CD14-positive monocyte (primary cell): ENCODE measurements around the gene UBE3A. TPM values are rescaled to one million over a fixed set of nuclear protein-coding genes. Genes with fewer than 3 reads are reported as not detected.

Source experiments
- DNase-seq, 3 donors: peaks; one replicate each; pipeline ENCODE4 v3.0.0-alpha.2; 2011 to 2022
- H2AFZ ChIP-seq: 2 replicates; pipeline ENCODE4 v1.6.0; 2012; ENCODE audit warnings: mild to moderate bottlenecking, low read depth, low read length, inconsistent platforms; ENCODE audit not compliant: insufficient read depth, poor library complexity, severe bottlenecking
- H3K27ac ChIP-seq, 2 donors: 1 replicate in 1 of 2; 2 replicates in 1 of 2; pipeline ENCODE4 v1.5.1; 2012 to 2013; ENCODE audit warnings: low read length in 2 of 2, control low read depth in 1 of 2, inconsistent platforms in 1 of 2, low read depth in 1 of 2, mild to moderate bottlenecking in 1 of 2
- H3K27me3 ChIP-seq, 2 donors: one replicate each; pipeline versions ENCODE4 v1.6.0 to v1.6.1; 2011 to 2013; ENCODE audit warnings: low read length in 2 of 2; ENCODE audit not compliant: control insufficient read depth in 2 of 2, insufficient read depth in 2 of 2
- H3K36me3 ChIP-seq, 2 donors: replicated peaks in 1 of 2; 1 replicate in 1 of 2; 2 replicates in 1 of 2; pipeline versions ENCODE4 v1.5.1 to v1.6.1; 2012 to 2013; ENCODE audit warnings: low read length in 2 of 2, control low read depth in 1 of 2, inconsistent platforms in 1 of 2, mild to moderate bottlenecking in 1 of 2; ENCODE audit not compliant: insufficient read depth in 2 of 2, control insufficient read depth in 1 of 2
- H3K4me1 ChIP-seq, 2 donors: 1 replicate in 1 of 2; 2 replicates in 1 of 2; pipeline versions ENCODE4 v1.5.1 to v1.6.1; 2012 to 2013; ENCODE audit warnings: low read length in 2 of 2, control low read depth in 1 of 2, inconsistent platforms in 1 of 2, mild to moderate bottlenecking in 1 of 2, moderate library complexity in 1 of 2; ENCODE audit not compliant: insufficient read depth in 2 of 2, control insufficient read depth in 1 of 2
- H3K4me2 ChIP-seq: replicated peaks from 2 replicates; pipeline ENCODE3; 2012; ENCODE audit warnings: low read length, moderate library complexity, mild to moderate bottlenecking; ENCODE audit not compliant: poor library complexity, severe bottlenecking; ENCODE audit errors: extremely low read depth
- H3K4me3 ChIP-seq, 3 experiments: fragments of 200-600 bp in 1 of 3; sonication (generic) in 1 of 3; replicated peaks in 1 of 3; 1 replicate in 2 of 3; 2 replicates in 1 of 3; pipeline ENCODE4 v1.5.1; 2011 to 2013; ENCODE audit warnings: low read length in 3 of 3, mild to moderate bottlenecking in 3 of 3, control low read depth in 2 of 3, low read depth in 2 of 3, inconsistent platforms in 1 of 3, moderate library complexity in 1 of 3
- H3K79me2 ChIP-seq: 2 replicates; pipeline ENCODE4 v1.6.0; 2012; ENCODE audit warnings: mild to moderate bottlenecking, control low read depth, inconsistent platforms, low read length, moderate library complexity; ENCODE audit not compliant: insufficient read depth
- H3K9ac ChIP-seq: 2 replicates; pipeline ENCODE4 v1.6.0; 2017; ENCODE audit warnings: low read length, mild to moderate bottlenecking; ENCODE audit not compliant: insufficient read depth, poor library complexity, severe bottlenecking
- H3K9me3 ChIP-seq, 2 donors: replicated peaks in 1 of 2; 1 replicate in 1 of 2; 2 replicates in 1 of 2; pipeline versions ENCODE4 v1.5.1 to v1.6.1; 2012 to 2013; ENCODE audit warnings: low read length in 2 of 2, control low read depth in 1 of 2; ENCODE audit not compliant: control insufficient read depth in 1 of 2, insufficient read depth in 1 of 2
- H4K20me1 ChIP-seq: 2 replicates; pipeline ENCODE4 v1.6.0; 2012; ENCODE audit warnings: mild to moderate bottlenecking, low read length, control low read depth, moderate library complexity; ENCODE audit not compliant: insufficient read depth
- H3K27ac Mint-ChIP-seq, 7 donors: one replicate each; pipeline ENCODE4 v1.8.0; 2020; ENCODE audit warnings: mild to moderate bottlenecking in 7 of 7, mixed read lengths in 7 of 7, moderate library complexity in 6 of 7, inconsistent platforms in 2 of 7
- H3K27me3 Mint-ChIP-seq, 3 donors: one replicate each; pipeline ENCODE4 v1.8.0; 2021 to 2022; ENCODE audit warnings: low read depth in 3 of 3, mild to moderate bottlenecking in 3 of 3, mixed read lengths in 3 of 3, moderate library complexity in 3 of 3, inconsistent platforms in 1 of 3
- H3K36me3 Mint-ChIP-seq, 2 donors: one replicate each; pipeline ENCODE4 v1.8.0; 2020; ENCODE audit warnings: mixed read lengths in 2 of 2, inconsistent platforms in 1 of 2, mild to moderate bottlenecking in 1 of 2
- H3K4me1 Mint-ChIP-seq: one replicate; pipeline ENCODE4 v1.8.0; 2020; ENCODE audit warnings: mild to moderate bottlenecking, mixed read lengths
- H3K4me3 Mint-ChIP-seq, 2 donors: one replicate each; pipeline ENCODE4 v1.8.0; 2020; ENCODE audit warnings: mild to moderate bottlenecking in 2 of 2, mixed read lengths in 2 of 2, moderate library complexity in 1 of 2
- H3K9me3 Mint-ChIP-seq, 7 donors: one replicate each; pipeline ENCODE4 v1.8.0; 2020 to 2022; ENCODE audit warnings: mixed read lengths in 7 of 7, mild to moderate bottlenecking in 6 of 7, moderate library complexity in 6 of 7, inconsistent platforms in 2 of 7
- WGBS: methylation state at CpG from one replicate; pipeline ENCODE4 v1.1.5; 2013; ENCODE audit warnings: missing lambda C conversion rate; ENCODE audit not compliant: insufficient coverage; 5-methylcytosine and 5-hydroxymethylcytosine counted together
- intact Hi-C, 2 donors: fragments of 100-400 bp; cut with micrococcal nuclease; formaldehyde crosslinking; loops; one replicate each; pipeline versions ENCODE4 v1.15.0 to v1.15.1; 2023
- polyA plus RNA-seq, 3 donors: library from polyadenylated mRNA; depleted of rRNA in 1 of 3; unstranded in 2 of 3; stranded (reverse) in 1 of 3; fragments of 300-500 nt in 2 of 3; fragments of >200 nt in 1 of 3; fragmentation: Illumina TruSeq in 2 of 3; gene quantifications; 1 replicate in 2 of 3; 2 replicates in 1 of 3; pipeline ENCODE4 v1.2.3, GENCODE V29; 2012 to 2021
- TF ChIP-seq, protein P1 (sequence below): fragments of 200-600 bp; IDR thresholded peaks from one replicate; pipeline ENCODE4 v1.8.0; 2022; ENCODE audit warnings: antibody characterized with exemption, mild to moderate bottlenecking

Gene UBE3A
- polyA plus RNA-seq, 3 donors: 13.9 to 73.3 (median 54.5) TPM

DNA sequence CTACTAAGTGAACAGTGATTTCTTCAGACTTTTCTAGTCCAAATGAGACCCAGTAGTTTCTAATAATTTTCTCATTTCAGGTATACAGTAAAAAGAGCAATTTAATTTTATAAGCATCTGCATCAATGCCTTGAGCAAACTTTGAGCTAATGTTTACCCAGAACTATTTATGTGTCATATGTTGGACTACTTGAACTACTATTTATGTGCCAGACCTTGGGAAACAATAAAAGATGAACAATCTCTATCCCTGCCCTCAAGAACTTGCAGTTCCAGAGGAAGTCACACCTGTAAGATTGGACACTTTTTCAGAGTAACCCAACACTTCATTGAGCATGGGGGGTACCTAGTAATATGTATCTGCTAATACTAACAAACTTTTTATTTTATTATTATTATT, 2.3 kb upstream of the UBE3A start:
- H3K27ac Mint-ChIP-seq: no peak overlapping the region
- Histone ChIP-seq H3K79me2 (peaks cover 26% of the 10 kb centered on the region), H2AFZ (no peak overlapping the region), H3K4me1 (peaks cover 18 to 27% of the 10 kb centered on the region in 2 donors), H3K9me3 (no peaks in the 10 kb centered on the region), H3K36me3 (no peaks in the 10 kb centered on the region), H3K9ac (no peak overlapping the region), H4K20me1 (peaks cover 7% of the 10 kb centered on the region), H3K27me3 (no peaks in the 10 kb centered on the region), H3K4me3 (no peak overlapping the region), H3K27ac (no peak overlapping the region), H3K4me2 (no peak overlapping the region)
- no peaks in the 10 kb centered on the region for H3K36me3 Mint-ChIP-seq
- TF ChIP-seq, protein P1, sequence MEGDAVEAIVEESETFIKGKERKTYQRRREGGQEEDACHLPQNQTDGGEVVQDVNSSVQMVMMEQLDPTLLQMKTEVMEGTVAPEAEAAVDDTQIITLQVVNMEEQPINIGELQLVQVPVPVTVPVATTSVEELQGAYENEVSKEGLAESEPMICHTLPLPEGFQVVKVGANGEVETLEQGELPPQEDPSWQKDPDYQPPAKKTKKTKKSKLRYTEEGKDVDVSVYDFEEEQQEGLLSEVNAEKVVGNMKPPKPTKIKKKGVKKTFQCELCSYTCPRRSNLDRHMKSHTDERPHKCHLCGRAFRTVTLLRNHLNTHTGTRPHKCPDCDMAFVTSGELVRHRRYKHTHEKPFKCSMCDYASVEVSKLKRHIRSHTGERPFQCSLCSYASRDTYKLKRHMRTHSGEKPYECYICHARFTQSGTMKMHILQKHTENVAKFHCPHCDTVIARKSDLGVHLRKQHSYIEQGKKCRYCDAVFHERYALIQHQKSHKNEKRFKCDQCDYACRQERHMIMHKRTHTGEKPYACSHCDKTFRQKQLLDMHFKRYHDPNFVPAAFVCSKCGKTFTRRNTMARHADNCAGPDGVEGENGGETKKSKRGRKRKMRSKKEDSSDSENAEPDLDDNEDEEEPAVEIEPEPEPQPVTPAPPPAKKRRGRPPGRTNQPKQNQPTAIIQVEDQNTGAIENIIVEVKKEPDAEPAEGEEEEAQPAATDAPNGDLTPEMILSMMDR: no peak
- DNase-seq: no peak
- intact Hi-C loops: loop anchor here in 1 of 2 donors (5.0 kb wide), 1 partner anchor 74 kb away; no protein-coding TSS in a partner anchor
- H3K4me3 Mint-ChIP-seq: no peak overlapping the region
- peaks cover 21% of the 10 kb centered on the region for H3K4me1 Mint-ChIP-seq
- peaks cover 3 to 16% (median 13%) of the 10 kb centered on the region in 7 donors for H3K9me3 Mint-ChIP-seq
- H3K27me3 Mint-ChIP-seq: peaks cover 0 to 2% (median 0%) of the 10 kb centered on the region in 3 donors

DNA sequence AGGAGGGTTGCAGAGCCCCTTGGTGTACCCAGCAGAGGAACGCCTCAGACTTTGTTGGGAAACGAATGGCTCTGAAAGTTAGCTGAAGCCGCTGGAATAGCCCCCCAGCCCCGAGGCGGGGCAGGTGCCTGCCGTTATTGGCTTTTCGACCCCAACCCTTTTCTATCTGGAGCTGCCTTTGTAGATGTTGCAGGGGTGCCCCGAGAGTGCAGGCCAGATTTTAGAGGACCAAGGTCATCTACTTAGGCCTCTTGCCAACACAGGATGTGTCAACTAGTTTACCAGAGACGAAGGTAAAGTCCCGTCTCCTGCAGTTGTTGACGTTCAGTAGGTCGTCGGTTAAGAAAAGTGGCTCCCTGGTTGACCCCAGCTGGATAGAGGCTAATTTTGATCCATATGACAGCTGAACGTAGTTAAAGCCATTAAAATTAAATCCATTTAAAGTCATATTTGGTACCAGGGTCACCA, 579 bp upstream of the UBE3A start:
- H3K9me3 ChIP-seq: no peaks in the 10 kb centered on the region
- H3K4me2 ChIP-seq: peak overlapping the region; percentile 77
- Mint-ChIP-seq H3K9me3 (peaks cover under 1 to 13% (median 11%) of the 10 kb centered on the region in 7 donors), H3K27ac (peak overlapping the region; percentile 79 to 92 (median 85)), H3K4me1 (peaks cover 26% of the 10 kb centered on the region), H3K27me3 (no peaks in the 10 kb centered on the region), H3K36me3 (peaks cover 0 to 8% of the 10 kb centered on the region in 2 donors), H3K4me3 (peak overlapping the region; percentile 83 to 86)
- DNase-seq: peak in 2 of 3 donors; percentile 2 to 17
- peak overlapping the region; percentile 99 for H3K9ac ChIP-seq
- H2AFZ ChIP-seq: peak overlapping the region; percentile 99
- intact Hi-C loops: loop anchor here in 1 of 2 donors (5.0 kb wide), 1 partner anchor 37 kb away; no protein-coding TSS in a partner anchor
- WGBS: 1% methylated on average over 8 of the region's 14 CpGs
- TF ChIP-seq, protein P1: no peak
- H3K27ac ChIP-seq: peak overlapping the region; percentile 76 to 92
- no peaks in the 10 kb centered on the region for H3K27me3 ChIP-seq
- H3K4me3 ChIP-seq: peak overlapping the region; percentile 54 to 90 (median 83)
- peaks cover 43% of the 10 kb centered on the region for H3K79me2 ChIP-seq
- no peaks in the 10 kb centered on the region for H3K36me3 ChIP-seq
- H4K20me1 ChIP-seq: peaks cover 24% of the 10 kb centered on the region
- H3K4me1 ChIP-seq: peaks cover 18 to 27% of the 10 kb centered on the region in 2 donors
